ENCODE data around the gene PLXND1. TPM values are rescaled to one million over a fixed set of nuclear protein-coding genes. Genes with fewer than 3 reads are reported as not detected.
A peak's percentile ranks its signal among the peaks of the same experiment; 100 is the strongest.

The PLXND1 gene
- total RNA-seq, 1 donor from 2014 or later: 14.3 TPM

- DNase-seq: no peak
These were observed 4.8 kb downstream of the PLXND1 start for GRCh38 chr3:129601713-129602112.

- no peak for DNase-seq
These were observed 6.1 kb downstream of the PLXND1 start for GRCh38 chr3:129600348-129600747.

- no peak for DNase-seq
These were observed 6.9 kb downstream of the PLXND1 start for GRCh38 chr3:129599607-129600006.

- no peak for DNase-seq
These were observed 7.4 kb downstream of the PLXND1 start for GRCh38 chr3:129599073-129599472.

GRCh38 chr3:129598484-129598883 is 8.0 kb downstream of the PLXND1 start:
- DNase-seq: no peak

- no peak for DNase-seq
These were observed 8.5 kb downstream of the PLXND1 start for GRCh38 chr3:129598000-129598381.

DNA sequence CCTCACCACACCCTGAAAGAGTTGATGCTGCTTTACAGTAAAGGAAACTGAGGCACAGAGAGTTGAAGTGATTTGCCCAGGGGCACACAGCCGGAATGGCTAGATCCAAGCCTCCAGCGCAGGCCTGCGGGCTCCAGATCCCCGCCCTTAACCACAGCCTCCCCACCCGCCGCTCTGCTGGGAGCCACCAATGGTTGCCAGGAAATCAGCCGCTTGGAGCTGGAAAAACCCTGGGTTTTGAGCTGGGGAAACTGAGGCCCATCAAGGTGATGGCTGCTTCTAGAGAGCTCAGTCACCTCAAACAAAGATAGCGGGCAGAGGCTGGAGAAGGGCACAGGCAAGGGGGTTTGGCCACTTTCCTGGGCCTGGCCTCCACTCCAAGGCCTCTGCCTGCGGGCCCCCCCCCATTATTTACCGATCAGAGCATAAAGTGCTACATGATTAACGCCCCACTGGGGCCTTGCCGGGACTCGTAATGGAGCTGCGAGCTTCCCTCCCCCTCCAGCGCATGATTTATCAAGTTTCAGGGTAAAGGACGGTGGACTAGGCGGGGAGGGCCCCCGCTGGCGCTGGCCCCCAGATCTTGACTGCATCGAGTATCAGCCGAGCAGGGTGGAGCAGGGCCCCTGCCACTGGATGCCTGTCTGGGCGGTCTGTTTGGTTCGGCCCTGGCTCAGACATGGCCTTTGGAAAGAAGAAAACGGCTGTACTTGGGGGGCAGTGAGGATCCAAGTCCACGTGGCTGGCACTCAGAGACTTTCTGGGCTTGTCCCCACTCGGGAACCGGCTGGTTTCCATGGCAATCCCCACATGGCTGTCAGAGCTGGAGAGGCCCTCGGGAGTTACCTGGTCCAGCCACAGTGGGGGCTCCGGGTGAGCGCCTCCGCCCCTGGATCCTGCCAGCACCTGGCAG is 9.1 kb downstream of the PLXND1 start:
- peak; percentile 38 for DNase-seq

- peak; percentile 83 for DNase-seq
These were observed 10.0 kb downstream of the PLXND1 start for GRCh38 chr3:129596194-129597086.

DNA sequence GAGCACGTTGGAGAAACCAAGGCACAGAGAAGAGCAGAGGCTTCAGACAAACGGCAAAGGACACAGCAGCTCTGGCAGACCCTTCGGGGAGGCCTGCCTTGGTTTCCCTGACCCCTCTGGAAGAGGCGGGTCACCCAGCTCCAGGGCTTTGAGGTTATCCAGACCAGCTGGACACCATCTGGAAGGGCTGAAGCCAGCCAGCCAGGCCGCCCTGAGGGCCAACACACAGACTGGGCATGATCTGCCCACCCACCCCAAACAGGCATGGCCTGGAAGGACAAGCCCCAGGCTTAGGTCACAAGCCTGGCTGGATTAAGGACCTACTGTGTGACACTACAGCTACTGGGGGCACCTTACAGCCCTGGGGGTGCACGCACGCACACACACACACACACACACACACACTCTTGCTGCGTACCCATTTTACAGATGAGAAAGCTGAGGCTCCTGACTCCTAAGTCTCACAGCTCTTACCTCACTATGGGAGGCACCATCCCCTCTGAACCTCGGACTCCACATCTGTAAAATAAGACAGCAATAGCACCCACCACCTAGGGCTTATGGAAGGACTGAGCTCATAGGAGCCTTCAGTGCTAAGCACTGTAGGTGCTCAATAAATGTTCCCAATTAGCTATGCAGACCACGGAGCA is 10.8 kb downstream of the PLXND1 start:
- no peak for DNase-seq

GRCh38 chr3:129594907-129595390 is 11.5 kb downstream of the PLXND1 start:
- no peak for DNase-seq

- DNase-seq: no peak
These were observed 12.1 kb downstream of the PLXND1 start for GRCh38 chr3:129594409-129594808.

- DNase-seq: no peak
These were observed 12.7 kb downstream of the PLXND1 start for GRCh38 chr3:129593595-129594339.

GRCh38 chr3:129593230-129593594 is 13.3 kb downstream of the PLXND1 start:
- no peak for DNase-seq

DNA sequence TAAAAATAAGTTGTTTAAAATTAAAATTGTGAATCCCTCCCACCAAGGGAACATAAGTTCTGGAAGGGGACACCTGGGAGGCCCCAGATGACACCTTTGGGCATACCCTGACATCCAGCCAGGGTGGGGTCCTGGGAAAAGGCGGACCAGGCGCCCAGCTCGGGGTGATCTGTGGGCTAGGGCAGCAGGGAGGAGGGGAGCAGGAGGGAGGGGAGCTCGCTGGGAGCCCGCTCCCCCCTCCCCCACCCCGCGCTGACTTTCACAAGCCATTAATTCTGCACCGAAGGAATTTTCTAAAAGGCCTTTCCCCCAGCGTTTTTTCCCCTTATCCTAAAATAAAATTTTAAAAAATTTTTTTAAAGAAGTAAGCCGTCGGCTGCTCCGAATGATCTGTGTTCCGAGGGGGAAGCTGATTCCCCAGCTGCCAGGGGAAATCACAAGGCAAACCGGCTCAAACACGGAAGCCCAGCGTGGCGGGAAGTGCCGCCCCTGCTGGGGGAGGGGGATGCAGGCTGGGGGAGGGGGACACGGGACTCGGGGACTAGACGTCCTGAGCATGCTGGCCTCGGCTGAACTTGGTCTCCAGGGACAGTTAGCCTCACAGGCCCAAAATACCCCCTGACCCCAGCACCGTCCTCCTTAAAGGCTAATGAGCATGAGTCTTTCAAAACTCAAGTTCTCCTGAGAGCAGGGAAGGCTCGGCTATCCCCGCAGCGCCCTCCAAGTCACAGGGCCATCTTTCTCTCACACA is 13.9 kb downstream of the PLXND1 start:
- DNase-seq: peak; percentile 25

- no peak for DNase-seq
These were observed 14.5 kb downstream of the PLXND1 start for GRCh38 chr3:129591932-129592331.

DNA sequence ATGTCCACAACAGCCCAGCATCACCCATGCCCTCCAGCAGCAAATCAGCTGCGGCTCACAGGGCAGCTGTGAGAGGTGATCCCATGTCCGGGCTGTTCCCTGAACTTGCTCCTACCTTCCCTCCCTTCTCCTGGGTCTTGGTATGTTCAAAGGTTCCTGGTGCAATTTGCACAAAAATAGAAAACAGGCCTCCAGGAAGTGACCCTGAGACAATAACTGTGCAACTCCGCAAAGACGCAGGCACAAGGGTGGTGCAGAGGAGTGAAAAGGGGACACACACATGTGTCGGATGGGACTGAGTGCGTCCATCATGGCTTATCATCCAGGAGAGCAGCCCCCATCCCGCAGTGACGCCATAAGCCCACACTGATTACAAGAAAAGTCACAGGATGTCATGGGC is 16.3 kb downstream of the PLXND1 start:
- DNase-seq: no peak

DNA sequence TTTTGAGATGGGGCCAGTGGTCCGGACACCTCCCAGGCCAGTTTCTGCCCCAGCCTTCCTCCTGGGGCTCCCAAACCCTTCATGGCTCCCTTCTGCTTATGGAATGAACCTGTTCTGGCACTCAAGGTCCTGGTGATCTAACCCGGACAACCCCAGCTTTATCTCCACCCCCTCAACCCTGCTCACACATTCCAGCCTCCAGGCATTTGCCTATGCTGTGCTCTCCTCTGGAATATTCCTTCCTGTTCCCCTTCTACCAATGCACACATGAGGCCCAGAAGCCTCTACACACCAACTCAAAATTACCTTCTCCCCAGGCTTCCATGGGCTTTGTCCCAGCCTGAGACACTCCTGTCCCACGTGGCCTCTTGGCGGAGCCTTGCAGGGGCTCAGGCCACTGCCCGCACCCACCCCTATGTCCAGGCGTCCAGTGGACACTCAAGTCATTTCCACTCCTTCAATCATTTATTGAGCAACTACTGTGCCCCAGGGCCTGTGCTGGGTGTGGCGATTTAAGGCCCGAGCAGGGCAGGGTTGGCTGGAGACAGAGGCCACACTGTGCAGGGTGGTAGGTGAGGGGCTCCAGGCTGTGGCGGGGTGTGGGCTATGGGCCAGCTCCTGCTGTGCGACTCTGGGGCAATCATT is 18.8 kb downstream of the PLXND1 start:
- no peak for DNase-seq

DNA sequence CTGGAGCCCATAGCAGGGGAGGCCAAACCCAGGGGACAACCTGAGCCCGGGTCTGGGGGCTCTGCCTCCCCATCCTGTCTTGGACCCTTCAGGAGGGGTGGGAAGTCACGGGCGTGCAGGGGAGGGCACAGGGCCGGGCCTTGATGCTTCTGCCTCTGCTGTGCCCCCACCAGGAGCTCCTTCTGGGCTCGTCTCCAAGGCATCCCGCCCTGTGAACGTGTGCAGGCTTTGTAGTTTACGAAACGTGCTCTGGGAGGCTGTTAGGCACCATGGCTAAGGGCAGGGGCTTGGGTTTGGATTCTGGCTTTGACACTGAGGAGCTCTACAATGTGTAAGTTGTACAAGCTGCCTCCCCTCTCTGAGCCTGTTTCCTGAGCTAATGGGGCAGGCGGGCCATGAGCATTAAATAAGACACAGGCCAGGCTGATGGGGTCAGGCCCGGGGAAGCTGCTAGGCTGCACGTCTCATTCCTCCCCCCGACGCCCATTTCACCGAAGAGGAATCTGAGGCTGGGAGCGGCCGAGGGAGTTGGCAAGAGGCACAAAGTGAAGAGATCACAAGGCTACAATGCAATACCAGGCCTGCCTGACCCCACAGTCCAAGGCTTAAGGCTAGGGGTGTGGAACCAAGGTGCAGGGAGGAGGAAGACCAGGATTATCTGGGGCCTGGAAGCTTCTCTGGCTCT is 19.6 kb downstream of the PLXND1 start:
- no peak for DNase-seq

DNA sequence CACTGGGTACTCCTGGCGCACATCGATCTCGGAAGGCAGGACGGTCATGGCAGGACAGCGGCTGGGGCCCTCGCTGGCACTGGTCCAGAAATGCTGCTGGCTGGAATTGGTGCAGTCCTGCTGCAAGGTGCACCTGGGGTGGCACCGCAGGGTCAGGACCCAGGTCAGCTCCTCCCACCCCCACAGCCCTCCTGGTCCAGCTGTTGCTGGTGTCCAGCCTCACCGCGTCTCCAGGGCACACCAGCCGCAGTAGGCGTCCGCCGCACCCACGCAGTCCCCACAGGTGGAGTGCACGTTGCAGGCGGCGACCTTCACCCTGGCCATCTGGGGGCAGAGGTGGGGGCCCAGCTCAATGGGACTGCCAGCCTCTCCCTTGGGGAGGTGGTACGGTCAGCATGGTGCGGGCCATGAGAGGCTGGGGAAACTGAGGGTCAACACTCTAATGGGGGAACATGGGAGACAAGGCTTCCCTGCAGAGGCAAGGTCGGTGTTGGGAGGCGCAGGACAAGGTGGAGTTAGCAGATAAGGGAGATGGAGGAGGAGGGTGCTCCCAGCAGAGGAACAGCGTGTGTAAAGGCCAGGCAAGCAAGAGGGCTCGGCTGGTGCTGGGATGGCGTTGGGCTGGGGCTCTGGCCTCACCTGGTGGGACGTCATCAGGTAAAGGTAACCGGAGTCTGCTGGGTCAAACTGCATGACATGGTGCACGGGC is 20.4 kb downstream of the PLXND1 start:
- DNase-seq: no peak
